Activated naive CD4-positive, alpha-beta T cell treated with anti-CD3 and anti-CD28 coated beads, Interleukin-2, amount 50 U/mL, for 16 hours (primary cell): ENCODE results near the gene TMEM156.

ENCODE experiments used
- DNase-seq: peaks from one replicate; pipeline ENCODE4 v3.0.0-alpha.2; 2020

The TMEM156 gene, protein sequence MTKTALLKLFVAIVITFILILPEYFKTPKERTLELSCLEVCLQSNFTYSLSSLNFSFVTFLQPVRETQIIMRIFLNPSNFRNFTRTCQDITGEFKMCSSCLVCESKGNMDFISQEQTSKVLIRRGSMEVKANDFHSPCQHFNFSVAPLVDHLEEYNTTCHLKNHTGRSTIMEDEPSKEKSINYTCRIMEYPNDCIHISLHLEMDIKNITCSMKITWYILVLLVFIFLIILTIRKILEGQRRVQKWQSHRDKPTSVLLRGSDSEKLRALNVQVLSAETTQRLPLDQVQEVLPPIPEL

DNA sequence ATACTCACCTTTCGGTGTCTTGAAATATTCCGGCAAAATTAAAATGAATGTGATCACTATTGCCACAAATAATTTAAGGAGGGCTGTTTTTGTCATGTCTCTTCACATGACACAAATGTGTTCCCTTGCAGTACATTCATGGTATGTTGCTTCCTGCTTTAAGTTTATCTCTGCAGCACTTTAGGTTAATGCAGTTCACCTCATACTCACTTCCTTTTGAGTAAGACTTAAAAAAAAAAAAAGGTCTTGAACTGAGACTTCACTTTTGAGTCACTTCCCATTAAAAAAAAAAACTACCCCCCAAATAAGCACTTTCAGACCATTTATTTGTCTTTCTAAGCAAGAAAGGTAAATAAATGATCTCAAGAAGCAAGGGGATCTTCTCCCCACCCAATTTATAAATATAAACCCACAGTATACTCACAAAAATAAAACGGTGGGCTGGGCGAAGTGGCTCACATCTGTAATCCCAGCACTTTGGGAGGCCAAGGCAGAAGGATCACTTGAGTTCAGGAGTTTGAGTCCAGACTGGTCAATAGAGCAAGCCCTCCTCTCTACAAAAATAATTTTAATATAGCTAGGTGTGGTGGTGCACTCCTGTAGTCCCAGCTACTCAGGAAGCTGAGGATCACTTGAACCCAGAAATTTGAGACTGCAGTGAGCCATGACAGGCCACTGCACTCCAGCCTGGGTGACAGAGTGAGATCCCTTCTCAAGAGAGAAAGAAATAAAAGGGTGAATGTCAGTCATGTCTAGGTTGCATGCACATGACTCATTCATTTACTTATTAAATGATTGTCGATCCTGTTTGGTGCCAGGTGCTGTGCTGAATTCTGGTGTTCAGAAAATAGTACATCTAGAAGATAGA is at the start of gene TMEM156:
TMEM156 (minus strand) TSS at position 192 of the 868 bp plus-strand sequence; CDS start at position 96, 96 bp downstream.
- peak; percentile 47 for DNase-seq

DNA sequence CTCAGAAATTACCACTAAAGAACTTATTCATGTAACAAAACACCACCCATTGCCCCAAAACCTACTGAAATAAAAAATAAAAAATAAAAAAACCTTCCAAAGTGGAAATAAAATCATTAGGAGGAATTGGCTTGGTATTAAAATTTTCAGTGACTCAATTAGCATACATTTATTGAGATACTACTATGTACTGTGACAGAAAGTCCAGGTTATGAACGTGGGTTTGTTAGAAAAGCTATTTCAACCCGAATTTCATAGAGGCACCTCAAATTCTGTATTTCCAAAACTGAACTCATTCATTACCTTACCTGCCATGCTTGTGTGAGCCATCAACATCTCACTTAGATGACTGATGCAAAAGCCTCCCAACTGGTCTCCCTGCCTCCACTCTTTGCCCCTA is 46.6 kb upstream of the TMEM156 start:
- no peak for DNase-seq

DNA sequence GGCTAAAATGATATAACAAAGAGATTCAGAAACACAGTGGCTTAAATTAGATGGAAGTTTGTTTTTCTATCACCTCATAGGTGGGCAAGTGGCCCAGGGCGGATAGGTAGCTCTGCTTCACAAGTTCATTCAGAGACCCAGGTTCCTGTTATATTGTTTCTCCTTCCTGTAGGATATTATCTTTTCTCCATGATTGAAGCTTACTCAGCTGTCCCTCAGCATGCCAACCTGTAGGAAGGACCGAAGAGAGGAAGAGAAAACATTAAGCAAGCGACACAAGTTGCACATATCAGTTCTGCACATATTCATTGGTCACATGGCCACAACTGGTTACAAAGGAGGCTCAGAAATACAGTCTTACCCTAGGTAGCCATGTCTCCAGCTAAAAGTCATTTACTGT is 36.7 kb upstream of the TMEM156 start:
- no peak for DNase-seq

DNA sequence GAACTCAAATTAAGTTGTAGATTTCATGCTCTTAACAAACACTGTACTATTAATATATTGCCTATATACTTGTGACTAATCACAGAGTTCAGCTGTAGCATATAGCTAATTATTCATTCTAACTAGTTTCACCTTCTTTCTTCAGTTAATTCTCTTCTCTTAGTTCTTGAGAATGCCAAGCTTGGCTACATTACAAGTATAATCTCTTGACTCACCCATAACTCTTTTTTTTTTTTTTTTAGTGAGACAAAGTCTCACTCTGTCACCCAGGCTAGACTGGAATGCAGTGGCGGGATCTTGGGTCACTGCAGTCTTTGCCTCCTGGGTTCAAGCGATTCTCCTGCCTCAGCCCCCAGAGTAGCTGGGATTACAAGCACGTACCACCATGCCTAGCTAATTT is 35.2 kb upstream of the TMEM156 start:
- DNase-seq, result no peak

DNA sequence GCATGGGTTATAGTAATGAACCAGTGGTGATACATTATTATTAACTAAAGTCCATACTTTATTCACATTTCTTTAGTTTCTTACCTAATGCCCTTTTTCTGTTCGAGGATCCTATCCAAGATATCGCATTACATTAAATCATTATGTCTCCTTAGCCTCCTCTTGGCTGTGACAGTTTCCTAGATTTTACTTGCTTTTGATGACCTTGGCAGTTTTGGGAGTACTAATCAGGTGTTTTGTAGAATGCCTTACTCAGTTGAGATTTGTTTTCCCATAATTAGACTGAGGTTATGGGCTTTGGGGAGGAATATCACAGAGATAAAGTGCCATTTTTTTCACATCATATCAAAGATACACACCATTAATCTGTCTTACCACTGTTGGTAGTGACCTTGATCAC is 34.8 kb upstream of the TMEM156 start:
- DNase-seq, result no peak

DNA sequence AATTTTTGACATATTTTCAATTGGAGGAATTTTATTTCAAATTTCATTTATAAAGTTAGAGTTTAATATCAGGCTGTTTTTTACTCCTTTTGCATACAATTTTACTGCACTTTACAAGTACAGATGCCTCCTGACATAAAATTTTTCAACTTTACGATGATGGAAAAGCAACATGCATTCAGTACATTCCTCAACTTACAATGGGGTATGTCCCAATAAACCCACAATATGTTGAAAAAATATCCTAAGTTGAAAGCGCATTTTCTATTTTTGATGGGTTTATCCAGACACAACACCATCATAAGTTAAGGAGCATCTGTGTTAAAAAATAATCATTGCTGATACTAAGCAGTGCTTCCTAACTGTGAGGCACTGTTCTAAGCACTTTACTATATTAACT is 34.2 kb upstream of the TMEM156 start:
- DNase-seq, result no peak

DNA sequence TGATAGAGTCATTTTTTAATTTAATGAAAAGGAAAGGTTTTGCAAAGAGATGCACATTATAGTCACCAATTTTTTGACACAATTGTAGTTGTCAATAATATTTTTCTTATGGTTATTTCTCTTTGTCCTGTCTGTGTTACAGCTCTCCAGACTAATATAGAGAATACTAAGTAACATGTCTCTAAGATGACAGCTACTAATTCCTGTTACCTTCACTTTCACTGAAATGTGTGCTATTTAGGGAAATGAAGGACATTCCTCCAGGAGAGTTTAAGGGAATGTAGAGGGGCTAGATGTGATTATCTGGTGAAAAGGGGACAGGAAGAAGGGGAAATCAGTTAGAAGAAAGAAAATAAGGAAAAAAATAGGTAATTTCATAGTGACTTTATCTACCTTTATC is 31.2 kb upstream of the TMEM156 start:
- DNase-seq, result no peak

DNA sequence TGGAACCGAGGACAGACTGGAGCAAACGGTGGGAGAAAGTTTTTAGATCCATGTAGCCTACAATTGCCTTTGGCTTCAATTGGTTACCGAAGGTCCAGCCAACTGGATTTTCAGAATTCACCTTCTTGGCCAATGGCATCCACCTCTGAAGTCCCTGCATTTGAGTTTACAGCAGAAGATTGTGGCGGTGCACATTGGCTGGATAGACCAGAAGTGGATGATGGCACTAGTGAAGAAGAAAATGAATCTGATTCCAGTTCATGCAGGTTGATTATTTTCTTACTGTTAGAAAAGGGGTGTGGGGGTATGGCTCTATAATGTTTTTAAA is 30.5 kb upstream of the TMEM156 start:
- DNase-seq, result no peak

DNA sequence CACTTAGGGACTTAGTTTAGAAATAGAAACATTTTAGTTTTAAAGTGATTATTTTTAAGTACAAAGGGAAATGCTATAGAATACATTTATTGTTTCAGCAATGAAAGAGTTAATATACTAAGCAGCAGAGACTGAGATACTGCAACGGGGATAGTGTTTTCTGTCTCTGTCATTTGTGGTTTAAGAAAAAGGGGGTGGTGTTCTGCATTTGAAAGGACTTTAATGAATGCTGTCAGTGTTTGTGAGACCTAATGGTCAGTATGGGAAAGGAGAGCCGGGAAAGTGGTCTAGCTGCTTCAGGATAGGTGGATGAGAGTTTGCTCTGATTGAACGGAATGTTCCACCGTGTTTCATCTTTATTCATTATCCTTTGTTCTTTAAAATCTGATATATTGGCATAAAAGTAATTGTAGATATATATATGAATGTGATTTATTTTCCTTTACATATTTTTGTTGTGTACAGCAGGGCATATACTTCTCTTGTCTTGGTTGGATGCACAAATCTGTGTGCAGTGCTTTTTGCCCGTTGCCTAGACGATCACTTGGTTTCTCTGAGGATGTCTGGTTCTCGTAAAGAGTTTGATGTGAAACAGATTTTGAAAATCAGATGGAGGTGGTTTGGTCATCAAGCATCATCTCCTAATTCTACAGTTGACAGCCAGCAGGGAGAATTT is 30.0 kb upstream of the TMEM156 start, which contains the start of gene KLHL5:
KLHL5 (plus strand) TSS at position 139 of the 676 bp plus-strand sequence; CDS start at position 560, 421 bp downstream.
- DNase-seq, result no peak

DNA sequence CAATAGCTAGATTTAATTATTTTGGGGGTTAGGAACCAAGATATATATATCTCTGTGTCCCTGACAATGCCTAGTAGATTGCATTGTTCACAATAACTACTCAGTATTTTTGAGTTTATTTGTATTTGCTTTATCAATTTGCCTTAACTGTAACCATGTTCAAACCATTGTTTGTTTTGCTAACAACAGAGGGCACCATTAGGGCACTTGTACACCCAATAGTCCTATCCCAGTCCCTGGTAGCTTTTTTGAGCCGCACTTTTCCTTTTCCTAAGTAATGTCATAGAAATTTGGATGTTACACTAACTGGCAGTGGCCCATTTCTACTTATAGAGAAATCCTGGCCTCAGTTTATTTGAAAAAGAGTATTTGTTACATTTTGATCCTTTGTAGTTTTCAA is 29.2 kb upstream of the TMEM156 start:
- no peak for DNase-seq

DNA sequence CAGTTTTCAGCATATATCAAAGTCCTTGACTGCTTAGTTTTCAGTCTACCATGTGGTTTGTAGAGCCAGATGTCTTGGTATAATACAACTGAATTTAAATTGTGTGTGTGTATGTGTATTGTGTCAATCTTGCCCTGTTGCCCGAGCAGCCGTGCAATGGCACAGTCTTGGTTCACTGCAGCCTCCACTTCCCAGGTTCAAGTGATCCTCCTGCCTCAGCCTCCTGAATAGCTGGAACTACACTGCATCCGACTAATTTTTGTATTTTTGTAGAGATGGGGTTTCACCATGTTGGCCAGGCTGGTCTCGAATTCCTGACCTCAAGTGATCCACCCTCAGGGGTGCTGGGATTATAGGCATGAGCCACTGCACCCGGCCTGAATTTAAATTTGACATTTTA is 23.8 kb upstream of the TMEM156 start:
- DNase-seq, result no peak

DNA sequence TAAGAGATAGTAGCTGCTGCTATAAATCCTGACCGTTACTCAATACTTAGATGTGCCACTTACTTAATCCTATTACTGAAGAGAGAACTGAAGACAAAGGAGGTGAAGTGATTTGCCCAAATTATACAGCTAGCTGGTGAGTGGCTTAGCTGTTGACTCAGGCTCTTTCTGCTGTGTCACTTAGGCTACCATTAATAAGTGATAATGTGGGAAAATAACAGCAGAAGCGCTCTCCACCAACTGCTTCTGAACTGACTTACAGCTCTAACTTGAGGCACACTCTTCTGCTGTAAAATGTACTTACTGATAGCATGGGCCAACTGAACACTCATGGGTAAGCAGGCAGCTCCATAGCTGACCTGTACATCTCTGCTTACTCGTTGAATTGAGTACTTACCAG is 22.3 kb upstream of the TMEM156 start:
- no peak for DNase-seq

DNA sequence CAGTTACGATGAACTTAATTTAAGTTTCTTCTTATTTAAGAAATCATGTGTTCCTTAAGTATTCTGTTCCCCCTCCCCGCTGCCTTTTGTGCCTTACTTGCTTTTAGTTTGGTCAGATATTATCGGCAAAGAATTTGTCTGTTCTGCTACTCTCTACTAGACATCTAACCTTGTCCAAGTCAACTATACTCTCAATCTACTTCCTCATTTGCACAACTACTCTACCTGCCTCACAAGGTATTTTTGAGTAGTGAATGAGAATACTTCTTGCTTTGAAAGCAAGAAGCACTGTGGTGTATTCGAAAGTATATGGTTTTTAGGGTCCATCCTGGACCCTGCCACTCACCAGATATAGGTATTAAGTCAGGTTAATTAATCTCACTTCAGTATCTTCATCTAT is 21.8 kb upstream of the TMEM156 start:
- DNase-seq, result no peak

DNA sequence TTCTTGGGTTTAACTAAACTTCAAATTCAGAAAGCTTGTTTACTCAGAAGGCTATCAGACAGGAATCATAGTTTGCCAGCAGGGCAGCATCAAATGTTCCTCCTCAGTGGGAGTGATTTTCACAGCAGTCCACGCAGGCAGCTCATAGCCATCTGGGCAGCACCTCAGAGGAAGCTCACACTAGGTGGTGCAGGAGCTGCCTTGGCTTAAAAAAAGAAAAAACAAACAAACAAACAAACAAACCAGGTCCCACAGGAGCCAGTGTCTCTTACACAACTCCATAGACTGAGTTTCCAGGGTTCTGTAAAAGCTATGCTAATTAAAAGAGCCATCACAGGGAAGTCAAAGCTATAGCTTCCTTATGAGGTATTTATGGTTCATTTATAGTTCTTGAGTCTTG is 19.3 kb upstream of the TMEM156 start:
- no peak for DNase-seq

DNA sequence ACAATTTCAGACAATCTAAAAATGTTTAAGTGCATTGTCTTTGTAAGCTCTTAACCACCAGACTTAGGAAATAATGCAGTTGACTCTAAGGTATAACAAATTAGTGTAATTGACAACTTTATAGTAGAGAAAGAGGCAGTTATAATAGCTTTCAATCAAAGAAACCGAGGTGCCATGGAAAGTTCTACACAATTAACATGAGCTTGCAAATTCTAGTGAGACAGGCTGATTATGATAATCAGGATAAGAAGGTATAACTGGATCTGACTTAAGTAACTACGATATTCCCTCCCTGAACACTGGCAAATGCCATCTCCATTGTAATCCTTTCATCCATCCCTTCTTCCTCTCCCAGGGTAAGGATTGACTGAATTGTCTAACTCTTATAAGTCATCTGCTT is 18.4 kb upstream of the TMEM156 start:
- DNase-seq, result no peak

DNA sequence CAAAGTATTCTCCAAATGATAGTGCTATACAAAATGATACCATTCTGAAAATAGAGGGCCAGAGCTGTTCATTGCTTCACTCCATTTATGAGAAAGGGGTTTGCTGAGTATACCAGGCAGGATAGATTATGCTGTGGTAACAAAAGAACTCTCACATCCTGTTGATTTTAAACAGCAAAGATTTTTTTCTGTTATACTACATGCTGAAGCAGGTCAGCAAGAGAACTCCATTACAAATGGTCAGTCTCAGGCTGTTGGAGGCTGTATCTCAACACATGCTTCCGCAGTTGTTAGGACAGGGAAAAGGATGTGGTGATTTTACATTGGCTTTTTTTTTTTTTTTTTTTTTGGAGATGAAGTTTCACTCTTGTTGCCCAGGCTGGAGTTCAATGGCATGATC is 16.1 kb upstream of the TMEM156 start:
- DNase-seq, result no peak

DNA sequence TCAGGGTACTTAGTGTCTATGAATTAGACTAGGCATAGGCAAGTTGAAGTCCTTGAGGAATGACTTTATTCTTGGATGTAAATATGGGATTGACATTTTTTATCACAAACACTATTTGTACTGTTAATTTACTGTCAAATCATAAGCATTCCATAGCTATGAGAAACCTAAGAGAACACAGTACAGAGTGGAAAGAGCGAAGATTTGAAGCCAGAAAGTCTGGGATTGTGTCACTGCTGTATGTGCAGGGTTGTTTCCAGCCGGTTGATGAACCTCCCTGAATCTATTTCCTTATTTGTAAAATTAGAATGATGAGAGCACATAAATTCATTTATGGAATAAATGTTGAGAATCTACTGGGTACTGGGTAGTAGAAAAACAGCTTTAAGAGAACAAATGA is 15.5 kb upstream of the TMEM156 start:
- no peak for DNase-seq

DNA sequence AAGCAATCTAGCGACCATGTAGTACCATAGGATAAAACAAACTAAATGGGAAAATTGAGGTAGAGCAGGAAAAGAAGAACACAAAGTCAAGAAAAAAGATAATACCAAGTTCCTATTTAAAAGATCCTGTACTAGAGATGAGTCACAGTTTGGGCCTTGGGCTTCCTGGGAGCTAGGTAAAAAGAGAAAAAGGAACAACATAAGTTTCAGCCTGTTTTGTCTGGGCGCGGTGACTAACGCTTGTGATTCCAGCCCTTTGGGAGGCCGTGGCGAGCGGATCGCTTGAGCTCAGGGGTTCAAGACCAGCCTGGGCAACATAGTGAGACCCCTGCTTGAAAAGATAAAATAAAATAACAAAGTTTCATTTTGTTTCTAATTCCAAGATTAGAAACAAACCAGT is 14.0 kb upstream of the TMEM156 start:
- DNase-seq, result no peak

DNA sequence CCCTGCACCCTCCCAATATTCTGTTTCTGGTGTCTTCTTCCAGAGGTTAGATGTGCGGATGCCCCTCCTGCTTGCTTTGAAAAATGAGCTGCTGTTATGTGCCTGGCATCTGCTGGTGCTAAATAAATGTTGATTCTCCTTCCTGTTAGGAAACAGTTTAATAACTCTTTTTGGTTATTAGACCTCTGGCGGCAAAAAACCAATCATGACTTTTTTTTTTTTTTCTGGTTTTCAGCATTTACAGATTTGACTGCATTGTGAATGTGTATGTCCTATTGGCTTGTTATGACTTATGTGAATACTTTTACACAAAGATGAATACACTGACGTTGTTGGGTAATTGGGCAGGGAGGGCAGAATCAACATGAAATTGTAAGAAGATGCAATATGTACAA is 13.6 kb upstream of the TMEM156 start:
- no peak for DNase-seq

DNA sequence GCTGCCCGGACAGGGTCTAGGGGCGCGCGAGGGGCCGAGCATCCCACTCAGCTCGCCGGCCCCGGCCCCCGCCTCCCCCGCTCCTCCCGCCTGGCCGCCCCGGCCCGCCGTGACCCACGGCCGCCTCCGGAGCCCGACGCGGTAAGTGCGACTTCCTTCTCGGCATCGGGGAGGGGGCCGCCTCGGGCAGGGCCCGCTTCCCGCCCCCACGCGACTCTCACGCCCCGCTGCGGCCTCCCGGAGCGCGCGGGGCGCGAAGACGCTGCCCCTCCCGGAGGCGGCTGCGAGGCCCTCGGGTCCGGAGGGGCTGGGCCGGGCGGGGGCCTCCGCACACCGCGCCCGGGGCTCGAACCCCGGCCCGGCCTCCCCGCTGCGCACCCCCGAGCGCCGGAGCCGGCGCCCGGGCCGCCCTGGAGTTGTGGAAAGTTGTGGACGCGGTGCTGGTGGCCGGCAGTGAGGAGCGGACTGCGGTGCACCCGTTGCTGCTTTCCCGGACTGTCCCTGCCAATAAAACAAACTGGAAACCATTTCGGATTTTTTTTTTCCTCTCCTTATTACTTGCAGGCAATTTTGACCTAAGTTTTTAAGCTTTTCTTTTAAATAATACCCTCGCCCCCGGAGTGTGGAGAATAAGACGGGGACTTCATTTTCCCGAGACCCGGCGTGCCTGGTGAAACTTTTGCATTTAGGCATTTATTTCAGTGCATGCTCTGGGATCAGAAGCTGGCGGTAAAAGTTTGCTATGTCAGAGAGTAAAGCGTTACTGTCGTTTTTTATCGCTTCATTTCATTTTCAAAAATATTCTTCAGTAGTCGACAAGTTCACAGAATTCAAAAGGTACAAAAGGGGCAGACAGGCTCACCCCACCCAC is 13.0 kb upstream of the TMEM156 start:
- peak; percentile 43 for DNase-seq

DNA sequence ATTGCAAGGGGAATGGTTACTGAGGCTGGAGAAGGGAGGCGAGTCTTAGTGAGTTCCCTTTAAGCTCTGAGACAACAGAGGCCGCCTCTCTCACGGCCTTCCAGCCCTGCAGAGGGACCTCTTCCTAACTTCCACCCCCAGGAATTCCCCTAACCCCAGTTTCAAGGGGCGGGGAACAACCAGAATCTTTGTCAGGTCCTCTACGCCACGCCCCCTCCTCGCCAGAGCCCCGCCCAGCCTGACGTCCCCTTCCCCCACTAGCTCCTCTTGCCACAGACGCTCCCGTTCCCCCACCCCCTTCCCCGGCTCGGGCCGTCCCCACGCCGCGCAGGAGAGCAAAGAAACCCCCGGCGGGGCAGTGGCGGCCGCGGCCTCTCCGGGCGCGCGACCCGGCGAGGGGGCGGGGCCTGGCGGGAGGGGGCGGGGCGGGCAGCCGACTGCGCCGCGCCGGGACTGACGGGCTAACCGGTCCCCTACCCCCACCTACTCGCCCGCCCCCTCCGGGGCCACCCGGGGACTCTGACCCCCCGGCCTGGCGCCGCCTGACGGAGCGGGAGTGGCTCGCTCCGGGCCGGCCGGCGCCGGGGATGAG is 12.3 kb upstream of the TMEM156 start:
- DNase-seq, result peak; percentile 94

DNA sequence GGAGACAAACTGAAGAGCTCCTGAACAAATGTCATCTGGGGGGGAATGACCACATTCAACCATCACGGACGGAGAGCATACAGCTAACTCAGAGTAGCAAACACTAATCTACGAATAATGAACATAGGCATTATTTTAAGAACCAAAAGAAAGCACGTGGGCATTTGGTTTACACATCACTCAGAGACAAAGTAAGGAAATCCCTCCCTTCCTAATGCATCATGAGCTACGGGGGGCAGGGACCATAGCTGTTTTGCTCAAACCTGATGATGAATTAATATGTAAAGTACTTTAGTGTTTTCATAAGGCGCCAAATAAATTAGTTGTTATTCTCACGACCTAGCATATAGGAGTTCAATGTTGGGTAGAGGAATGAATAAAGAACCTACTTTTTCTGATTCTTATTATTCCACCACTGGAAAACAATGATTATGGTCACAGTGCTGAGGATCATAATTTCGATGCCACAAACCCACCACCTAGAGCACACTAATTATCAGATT is 11.7 kb upstream of the TMEM156 start:
- peak; percentile 34 for DNase-seq
